EL (cell line): Measurements from ENCODE around the gene EYS.

ENCODE experiments used
- DNase-seq: peaks from one replicate; pipeline ENCODE4 v3.0.0-alpha.2; 2016

The EYS gene

DNA sequence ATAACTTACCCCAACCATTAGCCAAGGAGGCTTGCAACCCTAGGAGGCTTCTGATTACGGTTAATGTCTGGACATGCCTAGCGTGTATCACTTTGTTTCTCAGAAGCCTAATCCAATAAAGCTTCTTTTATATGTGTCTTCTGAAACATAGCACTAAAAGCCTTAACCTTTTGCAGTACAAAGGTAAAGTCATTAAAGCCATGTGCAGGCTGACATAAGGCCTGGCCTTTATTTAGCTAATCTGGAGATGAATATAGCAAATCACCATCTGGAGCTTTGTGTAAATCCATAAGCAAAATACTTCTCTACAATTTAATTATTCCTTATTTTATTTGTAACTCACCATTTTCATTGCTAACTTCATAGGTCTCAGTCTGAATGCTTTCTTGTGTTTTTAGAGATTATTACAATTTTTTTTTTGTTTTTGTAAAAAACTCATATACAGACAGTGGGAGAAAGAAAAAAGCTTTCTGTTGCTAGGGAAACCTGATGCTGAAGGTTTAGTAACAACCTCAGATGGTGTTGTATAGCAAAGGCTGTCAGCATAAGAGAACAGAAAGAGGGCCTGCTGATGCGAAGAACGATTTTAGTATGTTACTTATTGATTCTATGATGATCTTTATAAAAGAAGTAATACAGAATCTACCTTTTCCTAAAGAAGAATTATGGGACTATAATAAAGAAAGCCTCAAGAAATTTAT lies at the start of gene EYS:
Gene EYS, minus strand, starts transcription at position 101 of the 701 bp plus-strand sequence. CDS start 211,816 bp downstream, outside the sequence.
- no peak for DNase-seq

DNA sequence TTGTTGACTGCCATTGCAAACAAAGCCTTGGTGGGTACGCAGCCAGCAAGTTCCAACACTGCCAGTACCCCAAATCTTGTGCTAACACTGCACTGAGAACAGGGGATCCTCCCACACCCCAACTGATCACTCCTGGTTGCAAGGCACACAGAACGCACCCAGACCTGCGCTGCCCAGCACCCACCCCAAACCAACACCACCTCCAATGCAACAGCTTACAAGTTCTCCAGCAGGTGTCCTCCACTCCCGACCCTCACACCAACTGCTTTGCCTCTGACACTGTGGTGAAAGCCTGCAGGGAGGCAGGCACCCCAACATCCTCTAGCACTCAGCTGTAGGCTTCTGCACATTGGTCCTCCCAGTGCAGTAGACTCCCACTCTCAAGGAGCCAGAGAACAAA lies 39.3 kb upstream of the EYS start:
- DNase-seq: no peak

DNA sequence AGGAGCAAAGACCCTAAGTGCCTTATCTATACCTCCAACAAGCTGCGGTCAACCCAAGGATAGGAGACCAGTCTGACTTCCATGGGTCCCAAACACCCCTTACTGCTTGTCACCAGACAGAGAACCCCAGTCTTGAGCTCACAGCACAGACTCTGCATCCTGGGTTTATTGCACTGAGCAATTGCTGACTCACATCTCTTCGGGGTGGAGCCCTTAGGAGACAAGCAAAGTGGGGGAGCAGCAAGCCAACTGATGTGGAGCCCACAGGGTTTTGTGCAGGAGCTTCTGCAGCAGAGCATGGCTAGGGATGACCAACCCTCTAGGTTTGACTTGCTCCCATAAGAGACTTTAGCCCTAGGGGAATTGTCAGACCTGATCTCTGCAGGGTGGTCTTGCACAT lies 38.6 kb upstream of the EYS start:
- no peak for DNase-seq

DNA sequence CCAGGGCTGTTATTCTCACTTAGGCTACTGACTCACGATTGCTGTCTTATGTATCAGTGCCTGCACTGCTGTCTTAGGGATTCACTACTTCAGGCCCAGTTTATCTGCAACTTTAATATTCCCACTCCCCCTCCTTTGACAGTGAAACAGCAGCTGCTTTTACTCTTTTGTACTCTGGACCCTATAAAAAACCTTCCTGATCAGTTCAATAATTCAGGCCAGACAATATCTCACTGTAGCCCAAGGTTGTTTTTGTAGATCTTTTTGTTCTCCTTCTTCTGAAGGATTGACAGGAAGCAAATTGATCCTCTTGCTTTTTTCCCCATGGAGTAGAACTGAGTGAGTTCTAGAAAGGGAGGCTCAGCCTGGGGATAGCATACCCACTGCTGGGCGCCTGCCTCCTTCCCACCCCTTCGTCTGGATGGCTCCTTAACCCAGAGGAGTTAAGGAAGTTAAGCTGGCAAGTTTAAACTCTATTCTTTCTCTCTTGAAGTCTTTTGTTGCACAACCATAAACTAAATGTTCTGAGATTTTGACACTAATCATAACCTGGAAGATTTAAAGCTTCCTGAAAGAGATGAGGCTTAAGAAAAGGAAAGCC lies 22.0 kb upstream of the EYS start:
- DNase-seq: no peak

DNA sequence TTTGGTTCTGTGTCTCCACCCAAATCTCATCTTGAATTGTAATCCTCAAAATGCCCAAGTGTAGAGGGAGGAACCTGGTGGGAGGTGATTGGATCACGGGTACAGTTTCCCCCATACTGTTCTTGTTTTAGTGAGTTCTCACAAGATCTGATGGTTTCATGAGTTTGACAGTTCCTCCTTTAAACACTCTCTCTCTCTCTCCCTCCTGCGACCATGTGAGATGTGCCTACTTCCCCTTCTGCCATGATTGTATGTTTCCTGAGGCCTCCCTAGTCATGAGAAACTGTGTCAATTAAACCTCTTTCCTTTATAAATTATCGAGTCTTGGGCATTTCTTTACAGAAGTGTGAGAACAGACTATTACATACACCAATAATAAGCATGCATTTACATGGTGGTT lies 12.1 kb upstream of the EYS start:
- no peak for DNase-seq

DNA sequence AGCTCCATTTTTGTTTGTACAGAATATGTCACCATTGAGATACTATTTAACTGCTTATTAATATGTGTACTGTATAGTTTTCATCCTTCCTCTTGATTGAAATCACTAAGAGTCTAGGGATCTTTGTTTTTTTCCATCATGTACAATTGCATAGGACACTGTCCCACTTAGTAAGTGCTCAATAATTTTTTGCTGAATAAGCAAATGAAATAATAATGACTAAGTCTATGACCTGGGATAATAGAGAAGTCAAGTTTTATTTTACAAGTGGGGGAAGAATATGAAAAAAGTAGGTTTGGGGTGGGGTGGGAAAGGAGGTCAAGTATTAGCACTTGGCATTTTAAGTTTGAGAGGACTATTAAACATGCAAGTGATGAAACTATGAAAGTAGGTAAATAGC lies 4.5 kb upstream of the EYS start:
- DNase-seq: no peak

DNA sequence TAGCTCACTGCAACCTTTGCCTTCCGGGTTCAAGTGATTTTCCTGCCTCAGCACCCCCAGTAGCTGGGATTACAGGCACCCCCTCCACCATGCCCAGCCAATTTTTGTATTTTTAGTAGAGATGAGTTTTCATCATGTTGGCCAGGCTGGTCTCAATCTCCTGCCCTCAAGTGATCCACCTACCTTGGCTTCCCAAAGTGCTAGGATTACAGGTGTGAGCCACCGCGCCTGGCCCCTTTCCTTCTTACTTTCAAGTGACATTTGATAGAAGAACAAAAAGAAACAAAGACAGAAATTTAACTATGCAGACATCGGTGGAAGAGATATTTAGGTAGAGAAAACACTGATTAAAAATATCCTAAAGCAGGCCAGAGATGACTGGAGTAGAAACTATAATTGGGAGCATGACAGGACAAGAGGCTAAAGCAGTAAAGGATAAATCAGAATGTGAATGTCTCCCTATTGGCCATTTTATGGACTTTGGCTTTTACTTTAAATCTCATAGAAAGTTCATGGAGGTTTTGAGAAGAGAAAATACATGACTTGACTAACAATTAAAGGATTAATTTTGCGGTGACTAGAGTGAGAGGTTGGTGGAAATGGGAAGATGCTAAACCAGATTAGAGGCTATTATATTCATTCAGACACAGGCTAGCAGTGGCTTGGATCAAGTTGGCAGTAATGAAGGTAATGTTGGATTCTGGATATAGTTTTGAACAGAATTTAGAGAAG lies 2.2 kb upstream of the EYS start:
- DNase-seq: no peak

DNA sequence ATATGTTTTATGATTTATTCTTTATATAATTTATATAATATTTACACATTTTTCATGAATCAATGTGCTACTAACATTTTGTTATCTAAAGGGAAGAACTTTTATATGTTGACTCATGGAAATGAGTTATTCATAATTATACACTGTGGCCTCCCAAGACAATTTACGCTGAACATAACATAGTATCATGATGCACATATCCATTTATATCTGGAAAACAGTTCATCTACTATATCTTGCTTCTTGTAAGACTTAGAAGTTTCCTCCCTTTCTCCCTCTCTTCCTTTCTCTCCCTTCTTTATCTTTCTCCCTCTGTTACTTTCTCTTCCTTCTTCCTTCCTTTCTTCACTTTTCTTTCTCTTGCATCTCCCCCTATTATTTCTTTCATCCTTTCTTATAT lies 1.1 kb upstream of the EYS start:
- no peak for DNase-seq

DNA sequence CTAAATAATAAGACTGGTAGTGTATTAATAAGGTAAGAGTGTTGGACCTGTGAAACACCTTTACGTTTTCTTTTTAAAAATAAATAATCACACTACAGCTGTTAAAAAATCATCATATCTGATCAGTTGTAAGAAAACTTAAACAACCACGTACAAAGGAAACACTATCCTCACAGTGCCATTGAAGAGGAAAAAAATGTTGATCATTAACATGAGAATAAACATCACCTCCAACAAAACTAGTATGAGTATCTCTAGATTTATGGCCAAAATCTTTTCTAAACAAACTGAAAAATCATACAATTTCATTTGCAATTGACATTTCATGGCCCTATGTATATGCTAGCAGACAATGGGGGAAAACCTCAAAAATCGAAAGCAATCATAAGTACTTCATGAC lies 590 bp downstream of the EYS start:
- DNase-seq: no peak

DNA sequence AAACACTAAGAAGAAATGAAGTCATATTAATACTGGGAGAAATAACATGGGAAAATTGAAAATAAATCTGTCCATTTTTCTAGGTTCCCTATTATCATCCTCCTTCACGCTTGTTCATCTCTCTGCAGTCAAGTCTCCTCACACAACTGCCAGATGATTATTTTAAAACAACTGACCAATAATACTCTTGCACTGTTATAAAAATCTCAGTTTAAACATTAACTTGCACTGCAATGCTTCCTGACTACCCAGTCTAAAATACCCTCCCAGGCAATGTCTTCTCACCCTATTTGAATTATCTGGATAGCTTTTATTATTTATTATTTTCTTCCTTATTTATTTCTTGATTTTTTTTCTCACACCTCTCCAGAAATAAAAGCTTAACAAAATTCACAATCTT lies 5.7 kb downstream of the EYS start:
- DNase-seq: no peak

DNA sequence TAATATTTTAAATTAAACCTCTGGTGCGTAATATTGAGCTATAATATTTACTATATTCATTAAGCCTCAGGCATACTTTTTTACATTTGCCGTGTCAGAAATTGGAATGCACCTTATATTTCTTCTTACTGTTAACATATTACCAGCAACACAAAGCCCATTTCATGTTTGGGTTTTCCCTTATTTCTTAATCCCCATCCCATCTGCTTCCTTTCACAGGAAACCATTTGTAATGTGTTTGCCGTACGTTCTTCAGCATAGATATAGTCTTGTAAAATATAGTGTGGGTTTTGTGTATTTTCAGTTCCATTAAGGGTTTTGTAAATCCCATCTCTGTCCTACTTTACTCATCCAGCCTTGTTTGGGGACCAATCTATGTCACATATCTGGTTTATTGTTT lies 6.5 kb downstream of the EYS start:
- DNase-seq: no peak

DNA sequence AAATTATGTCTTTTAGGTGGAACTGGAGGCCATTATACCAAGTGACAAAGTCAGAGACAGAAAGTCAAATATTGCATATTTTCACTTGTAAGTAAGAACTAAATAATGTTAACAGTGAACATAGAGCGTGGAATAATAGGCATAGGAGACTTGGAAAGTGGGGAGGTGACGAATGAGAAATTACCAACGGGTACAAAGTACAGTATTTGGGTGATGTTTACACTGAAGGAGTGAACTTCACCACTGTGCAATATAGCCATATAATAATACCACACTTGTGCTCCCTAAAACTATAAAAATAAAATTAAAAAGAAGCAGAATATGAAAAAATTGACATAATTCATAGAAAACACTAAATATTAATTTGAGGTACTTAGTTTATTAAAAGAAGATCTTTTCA lies 14.9 kb downstream of the EYS start:
- DNase-seq: no peak

DNA sequence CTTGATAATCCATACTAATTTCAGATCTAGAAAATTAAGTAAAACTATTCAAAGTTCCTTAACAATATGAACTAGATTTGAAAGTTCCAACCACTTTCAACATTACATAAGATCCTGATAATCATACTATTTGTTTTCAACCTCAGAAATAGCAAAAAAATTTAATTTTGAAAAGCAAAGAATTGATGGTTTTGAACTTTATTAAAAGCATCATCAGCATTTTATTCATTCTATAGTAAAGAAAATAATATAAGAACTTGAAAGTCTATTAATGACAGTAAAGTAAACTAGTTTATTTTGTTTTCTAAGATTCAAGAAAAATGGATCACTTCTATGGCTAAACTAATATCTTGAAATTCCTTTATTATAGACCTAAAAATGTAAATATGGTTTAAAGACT lies 26.8 kb downstream of the EYS start:
- DNase-seq: no peak

DNA sequence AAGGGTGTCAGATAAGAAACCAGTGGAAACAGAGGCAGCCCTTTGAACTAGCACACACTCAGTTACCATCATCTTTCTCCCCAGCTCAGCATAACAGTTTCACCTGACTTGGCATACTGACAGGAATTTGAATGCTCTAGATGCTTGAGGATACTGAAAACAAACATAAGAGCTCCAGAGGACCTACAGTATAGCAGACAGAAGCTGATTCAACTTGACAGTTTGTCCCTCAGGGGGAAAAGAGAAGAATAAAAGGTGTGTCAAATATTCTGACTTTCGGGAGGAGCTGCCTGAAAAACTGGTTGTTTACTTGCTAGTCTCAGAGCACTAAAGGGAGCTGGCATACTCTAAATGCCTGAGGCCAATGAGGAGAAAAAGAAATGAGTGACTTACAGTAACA lies 35.1 kb downstream of the EYS start:
- no peak for DNase-seq

DNA sequence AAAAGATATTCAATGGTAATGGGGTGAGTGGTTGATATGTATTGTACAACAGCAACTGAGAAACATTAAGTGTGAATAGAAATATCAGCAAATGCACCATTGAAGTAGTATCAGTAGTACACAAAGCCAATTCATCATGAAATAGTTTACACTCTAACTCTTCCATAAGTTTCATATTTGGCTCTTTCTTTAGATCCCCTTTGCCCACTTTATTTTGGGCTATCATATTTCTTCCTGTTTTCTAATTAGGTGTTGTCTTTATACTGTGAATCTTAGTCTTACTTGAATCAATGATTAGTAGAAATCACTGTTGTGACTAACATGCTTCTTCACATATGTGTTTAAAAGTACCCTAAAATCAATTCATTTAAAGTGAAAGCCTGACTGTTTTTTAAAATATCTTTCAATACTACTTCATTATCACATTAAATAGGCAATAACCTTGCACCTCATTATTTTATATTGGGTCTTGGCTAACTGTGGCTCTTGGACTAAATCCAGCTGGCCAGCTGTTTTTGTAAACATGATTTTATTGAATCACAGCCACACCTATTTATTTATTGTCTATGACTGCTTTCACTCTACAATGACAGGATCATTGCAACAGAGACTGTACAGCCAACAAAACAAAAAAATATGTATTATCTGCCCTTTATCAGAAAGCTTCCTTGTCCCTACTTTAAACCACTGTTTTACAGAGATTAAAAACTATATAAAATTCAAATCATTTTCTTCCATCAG lies 38.9 kb downstream of the EYS start:
- DNase-seq: no peak

DNA sequence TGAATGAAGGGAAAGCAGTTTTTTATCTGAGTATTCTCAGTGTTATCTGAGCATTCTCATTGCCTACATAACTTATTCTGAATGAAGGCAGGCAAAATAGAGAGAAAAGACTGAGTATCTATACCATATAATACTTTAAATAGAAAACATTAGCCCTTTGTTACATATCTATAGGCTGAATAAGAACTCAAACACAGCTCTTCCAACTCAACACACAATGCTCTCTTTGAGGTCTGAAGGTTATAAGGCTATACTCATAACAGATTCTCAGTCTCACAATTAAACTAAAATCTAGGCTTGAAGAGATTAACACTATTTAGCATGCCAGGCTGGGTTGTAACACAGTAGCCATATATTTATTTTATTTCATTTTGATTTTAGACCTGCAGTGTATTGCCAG lies 56.9 kb downstream of the EYS start:
- DNase-seq: no peak

DNA sequence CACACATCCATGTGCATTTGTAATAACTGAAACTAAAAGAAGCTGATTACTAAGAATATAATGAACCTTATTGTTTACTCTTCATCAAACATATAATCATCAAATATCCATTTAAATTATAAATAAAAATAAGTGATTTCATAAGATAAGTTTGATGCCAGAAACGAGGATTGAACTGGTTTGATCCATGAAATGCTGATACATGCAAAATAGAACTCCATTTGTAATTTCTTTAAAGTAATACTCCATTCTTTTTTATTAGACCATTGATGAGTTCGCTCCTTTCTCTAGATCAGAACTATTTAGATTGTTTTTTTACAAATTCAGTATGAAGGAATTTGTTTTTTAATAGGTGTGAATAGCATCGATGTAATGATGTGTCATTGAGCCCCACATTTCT lies 57.6 kb downstream of the EYS start:
- DNase-seq: no peak

DNA sequence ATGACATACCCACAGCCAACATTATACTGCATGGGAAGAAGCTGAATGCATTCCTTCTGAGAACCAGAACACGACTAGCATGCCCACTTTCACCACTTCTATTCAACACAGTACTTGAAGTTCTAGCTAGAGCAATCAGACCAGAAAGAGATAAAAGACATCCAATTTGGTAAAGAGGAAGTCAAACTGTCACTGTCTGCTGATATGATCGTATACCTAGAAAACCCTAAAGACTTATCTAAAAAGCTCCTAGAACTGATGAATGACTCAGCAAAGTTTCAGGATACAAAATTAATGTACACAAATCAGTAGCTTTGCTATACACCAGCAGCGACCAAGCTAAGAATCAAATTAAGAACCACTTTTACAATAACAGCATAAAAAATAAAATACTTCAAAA lies 60.5 kb downstream of the EYS start:
- DNase-seq: no peak

DNA sequence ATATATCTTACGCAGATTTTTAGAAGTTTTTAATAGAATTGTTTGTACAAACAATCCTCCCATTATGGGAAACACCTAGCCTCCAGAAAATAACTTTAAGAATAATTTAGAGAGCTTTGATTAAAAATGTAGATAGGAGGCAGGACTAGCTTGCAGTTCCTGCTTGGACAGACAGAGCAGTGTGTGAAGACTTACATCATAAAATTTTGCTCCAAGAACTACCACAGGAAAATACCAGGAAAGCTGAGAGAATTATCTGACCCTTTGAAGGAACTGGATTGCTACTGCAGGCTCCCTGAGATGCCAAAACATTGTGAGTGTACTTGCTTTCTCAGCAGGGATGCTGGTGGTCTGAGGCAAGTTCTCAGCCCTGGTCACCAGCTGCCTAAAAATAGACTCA lies 64.2 kb downstream of the EYS start:
- no peak for DNase-seq

DNA sequence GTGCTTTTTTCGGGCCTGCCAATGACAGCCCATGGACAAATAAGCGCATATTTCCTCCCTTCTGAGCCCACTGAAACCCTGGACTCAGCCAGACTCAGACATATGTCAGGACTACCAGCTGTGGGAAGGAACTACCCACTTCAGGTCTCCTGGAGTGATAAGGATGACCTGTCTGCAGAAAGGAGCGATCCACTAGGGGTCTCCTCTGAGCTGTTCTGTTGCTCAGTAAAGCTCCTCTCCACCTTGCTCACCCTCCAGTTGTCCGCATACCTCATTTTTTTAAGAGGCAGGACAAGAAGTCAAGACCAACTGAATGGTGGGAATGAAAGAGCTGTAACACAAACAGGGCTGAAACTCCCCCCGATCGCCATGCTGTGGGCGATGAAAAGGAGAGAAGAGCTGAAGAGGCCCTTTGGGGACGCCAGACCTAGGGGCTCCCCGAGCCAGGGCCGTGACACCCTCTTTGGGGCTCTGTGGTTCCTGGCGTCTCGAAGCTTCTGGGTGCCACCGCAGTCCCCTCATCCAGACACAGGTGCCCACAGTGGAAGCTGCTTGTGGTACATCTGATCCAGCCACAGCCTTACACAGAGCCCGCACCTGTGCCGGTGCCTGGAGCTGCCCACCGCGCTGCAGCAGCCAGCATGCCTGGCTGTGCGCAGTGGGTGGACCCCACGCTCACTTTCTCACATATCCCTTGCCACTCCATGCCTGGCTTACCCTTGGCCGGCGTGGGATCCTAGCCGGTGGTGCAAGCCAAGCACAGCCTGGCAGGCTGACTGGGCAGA lies 68.8 kb downstream of the EYS start:
- no peak for DNase-seq

DNA sequence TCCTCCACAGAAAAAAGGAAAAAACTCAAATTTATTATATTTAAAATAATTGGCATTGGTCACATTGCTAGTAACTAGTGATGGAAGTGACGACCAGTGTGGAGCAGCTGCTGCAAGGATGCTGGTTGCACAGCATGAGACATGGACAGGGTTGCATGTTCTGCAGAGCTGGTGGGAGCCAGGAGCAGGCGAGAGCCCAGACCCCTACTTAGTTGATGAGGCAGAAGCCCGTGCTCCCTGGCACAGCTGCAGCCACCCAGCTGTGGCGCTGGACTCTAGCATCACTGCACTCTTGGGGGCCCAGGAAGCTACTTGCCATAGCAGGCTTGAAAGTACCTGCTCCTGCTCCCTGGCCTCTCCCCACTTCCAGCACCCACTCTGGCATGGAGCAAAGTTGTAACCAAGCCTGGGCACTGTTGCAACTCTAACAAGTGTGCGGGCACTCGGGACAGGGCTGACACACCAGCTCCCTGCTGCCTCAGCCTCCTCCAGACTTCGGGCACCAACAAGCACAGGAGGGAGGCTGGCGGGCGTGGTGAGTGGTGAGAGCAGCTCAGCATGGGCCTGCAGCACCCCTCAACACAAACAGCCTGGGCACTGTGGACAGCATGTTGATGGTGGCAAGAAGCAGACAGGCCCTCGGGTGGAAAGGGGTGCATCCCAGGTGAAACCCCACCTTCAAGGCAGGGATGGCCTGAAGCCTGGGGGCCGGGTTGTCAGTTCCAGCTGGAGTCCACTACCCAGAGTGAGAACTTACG lies 69.6 kb downstream of the EYS start:
- DNase-seq: no peak

DNA sequence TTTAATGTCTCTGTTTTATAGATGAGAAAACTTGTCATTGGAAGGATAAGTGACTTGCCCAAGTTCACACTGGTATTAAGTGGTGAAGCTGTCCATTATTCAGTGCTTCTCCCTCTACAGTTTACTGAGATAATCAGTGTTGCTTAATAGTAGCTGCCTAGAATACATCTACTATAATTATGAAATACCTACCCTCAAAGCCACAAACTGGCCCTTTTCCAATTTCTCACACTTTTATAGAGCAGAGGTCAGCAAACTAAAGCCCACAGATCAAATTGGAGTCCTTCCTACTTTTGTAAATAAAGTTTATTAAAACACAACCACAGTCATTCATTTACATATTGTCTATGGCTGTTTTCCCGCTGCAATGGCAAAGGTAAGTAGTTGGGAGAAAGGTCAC lies 73.5 kb downstream of the EYS start:
- DNase-seq: no peak
